ENCODE measurements around the gene KCNQ1.

GRCh38 chr11:2669634-2670469 lies 225.0 kb downstream of the KCNQ1 start:
- TF ChIP-seq CTCF (IDR thresholded peaks at IDR 0.05) (no peak), ZBTB21 (CRISPR knock-in tag; IDR thresholded peaks at IDR 0.05; ENCODE audit: borderline replicate concordance) (no peak), GABPB1 (CRISPR knock-in tag; IDR thresholded peaks at IDR 0.05) (no peak), ARID4B (CRISPR knock-in tag; IDR thresholded peaks at IDR 0.05; ENCODE audit: borderline replicate concordance) (no peak), ATF2 (CRISPR knock-in tag; IDR thresholded peaks at IDR 0.05; ENCODE audit: borderline replicate concordance, low read depth) (no peak), STAT6 (CRISPR knock-in tag; conservative IDR thresholded peaks at IDR 0.05; ENCODE audit: low read depth) (no peak), ZNF121 (CRISPR knock-in tag; IDR thresholded peaks at IDR 0.05) (no peak), CREB1 (CRISPR knock-in tag; IDR thresholded peaks at IDR 0.05) (no peak), USF2 (CRISPR knock-in tag; IDR thresholded peaks at IDR 0.05) (no peak), IRF2 (CRISPR knock-in tag; IDR thresholded peaks at IDR 0.05; ENCODE audit: borderline replicate concordance, low read depth) (no peak), FOXJ3 (CRISPR knock-in tag; IDR thresholded peaks at IDR 0.05; ENCODE audit: borderline replicate concordance) (no peak), HMGA2 (CRISPR knock-in tag; IDR thresholded peaks at IDR 0.05) (no peak)

Measured in WTC11 (cell line).